ENCODE results near the gene C1orf56.
"Not testable (repeated sequence)": the region's sequence is repeated elsewhere in the genome, so short reads cannot be mapped to it uniquely, and the experiment has no call there.

Gene C1orf56

GRCh38 chr1:151062741-151063371, 15.3 kb downstream of the C1orf56 start:
- DNase-seq: no peak

- no peak for DNase-seq
These were observed 17.6 kb downstream of the C1orf56 start for GRCh38 chr1:151065089-151065645.

GRCh38 chr1:151067185-151067584, 19.6 kb downstream of the C1orf56 start:
- DNase-seq: no peak

- DNase-seq: no peak
These were observed 21.5 kb downstream of the C1orf56 start for GRCh38 chr1:151069103-151069486.

DNA sequence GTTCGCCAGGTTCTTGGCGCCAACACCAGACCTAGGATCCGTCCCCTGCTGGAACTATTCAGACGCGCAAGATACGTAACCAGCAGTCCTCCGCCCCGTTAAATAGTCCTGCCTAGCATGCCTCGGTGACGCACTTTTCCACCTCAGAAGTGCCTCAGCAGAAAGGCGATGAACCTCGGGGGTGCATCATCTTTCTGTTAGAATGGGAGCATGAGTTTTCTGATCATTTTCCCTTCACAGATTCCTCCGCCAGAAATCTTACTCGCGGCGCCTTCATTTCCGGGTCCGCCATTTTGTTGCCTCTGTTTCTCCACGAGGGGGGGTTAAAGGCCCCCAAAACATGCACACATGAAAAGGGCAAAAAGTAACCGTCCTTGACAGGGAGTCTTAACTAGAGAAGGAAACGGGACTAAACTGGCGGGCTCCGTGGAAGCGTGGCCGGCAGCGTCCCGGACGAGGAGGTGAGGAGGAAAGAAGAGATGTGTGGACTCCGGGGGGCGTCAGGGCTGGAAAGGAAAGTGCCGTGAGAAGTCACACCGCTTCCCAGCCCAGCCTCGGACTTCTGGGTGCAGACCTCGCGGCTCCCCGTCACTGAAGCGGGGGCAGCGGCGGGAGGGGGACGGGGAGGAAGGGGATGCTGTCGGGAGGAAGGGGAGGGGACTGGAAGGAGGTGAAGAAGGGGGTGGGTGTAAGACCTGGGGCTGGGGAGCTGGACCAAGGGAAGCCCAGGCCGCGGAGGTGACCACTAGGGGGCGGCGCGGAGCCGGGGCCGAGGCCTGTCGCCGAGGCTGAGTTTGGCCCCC, 23.1 kb downstream of the C1orf56 start, which contains the start of gene GABPB2:
GABPB2 (plus strand) TSS at position 288 of the 803 bp plus-strand sequence. CDS start 17,429 bp downstream, outside the sequence.
- peak; percentile 90 for DNase-seq

GRCh38 chr1:151072224-151072623, 24.7 kb downstream of the C1orf56 start:
- DNase-seq: no peak

GRCh38 chr1:151085953-151086559, 38.5 kb downstream of the C1orf56 start:
- no peak for DNase-seq

DNA sequence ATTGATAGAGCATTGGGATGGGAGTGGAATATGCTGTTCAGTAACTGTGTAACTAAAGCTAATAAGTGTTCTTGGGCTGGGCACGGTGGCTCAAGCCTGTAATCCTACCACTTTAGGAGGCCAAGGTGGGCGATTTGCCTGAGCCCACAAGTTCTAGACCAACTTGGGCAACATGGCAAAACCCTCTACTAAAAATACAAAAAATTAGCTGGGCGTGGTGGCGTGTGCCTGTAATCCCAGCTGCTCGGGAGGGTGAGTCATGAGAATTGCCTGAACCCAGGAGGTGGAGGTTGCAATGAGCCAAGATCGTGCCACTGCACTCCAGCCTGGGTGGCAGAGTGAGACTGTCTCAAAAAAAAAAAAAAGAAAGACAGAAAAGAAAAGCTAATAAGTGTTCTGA, 49.9 kb downstream of the C1orf56 start:
- DNase-seq: not testable (repeated sequence)

DNA sequence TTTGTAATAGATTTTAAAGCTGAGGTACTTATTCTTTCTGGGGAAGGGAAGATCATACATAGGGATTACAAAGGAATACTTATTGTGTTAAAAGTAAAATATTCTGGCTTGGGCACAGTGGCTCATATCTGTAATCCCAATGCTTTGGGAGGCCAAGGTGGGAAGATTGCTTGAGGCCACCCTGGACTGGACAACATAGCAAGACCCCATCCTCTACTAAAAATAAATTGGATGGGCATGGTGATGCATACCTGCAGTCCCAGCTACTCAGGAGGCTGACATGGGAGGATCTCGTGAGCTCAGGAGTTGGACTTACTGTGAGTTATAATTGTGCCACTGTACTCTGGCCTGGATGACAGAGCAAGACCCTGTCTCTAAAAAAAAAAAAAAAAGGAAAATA, 50.6 kb downstream of the C1orf56 start:
- DNase-seq: no peak
